Measurements from ENCODE around the gene PPIE.

- TF ChIP-seq POLR2A (IDR thresholded peaks at IDR 0.05) (no peak), POLR2AphosphoS5 (IDR thresholded peaks at IDR 0.05) (no peak)
- TF ChIP-seq, protein P1, sequence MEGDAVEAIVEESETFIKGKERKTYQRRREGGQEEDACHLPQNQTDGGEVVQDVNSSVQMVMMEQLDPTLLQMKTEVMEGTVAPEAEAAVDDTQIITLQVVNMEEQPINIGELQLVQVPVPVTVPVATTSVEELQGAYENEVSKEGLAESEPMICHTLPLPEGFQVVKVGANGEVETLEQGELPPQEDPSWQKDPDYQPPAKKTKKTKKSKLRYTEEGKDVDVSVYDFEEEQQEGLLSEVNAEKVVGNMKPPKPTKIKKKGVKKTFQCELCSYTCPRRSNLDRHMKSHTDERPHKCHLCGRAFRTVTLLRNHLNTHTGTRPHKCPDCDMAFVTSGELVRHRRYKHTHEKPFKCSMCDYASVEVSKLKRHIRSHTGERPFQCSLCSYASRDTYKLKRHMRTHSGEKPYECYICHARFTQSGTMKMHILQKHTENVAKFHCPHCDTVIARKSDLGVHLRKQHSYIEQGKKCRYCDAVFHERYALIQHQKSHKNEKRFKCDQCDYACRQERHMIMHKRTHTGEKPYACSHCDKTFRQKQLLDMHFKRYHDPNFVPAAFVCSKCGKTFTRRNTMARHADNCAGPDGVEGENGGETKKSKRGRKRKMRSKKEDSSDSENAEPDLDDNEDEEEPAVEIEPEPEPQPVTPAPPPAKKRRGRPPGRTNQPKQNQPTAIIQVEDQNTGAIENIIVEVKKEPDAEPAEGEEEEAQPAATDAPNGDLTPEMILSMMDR (IDR thresholded peaks at IDR 0.05), result no peak
Measured at GRCh38 chr1:39690225-39690624, 48.5 kb upstream of the PPIE start.

Measured in prostate gland (tissue), 2 donors.